ENCODE measurements around the gene UBE4A.

Gene UBE4A

GRCh38 chr11:118342503-118343161 is 16.8 kb upstream of the UBE4A start, which contains the start of gene CD3D:
TSS of gene CD3D (minus strand) at chr11:118342705. CDS start at chr11:118342607, 98 bp downstream.
- peak; percentile 44 to 81 (median 60) for DNase-seq

GRCh38 chr11:118343248-118343647 is 16.2 kb upstream of the UBE4A start:
- DNase-seq: peak in 1 of 5 donors; percentile 38

- peak; percentile 38 to 81 (median 59) for DNase-seq
Observed at GRCh38 chr11:118343981-118344515, 15.4 kb upstream of the UBE4A start, which contains the start of gene CD3G. TSS of gene CD3G (plus strand) at chr11:118344344. CDS start at chr11:118344424, 80 bp downstream.

- no peak for DNase-seq
Observed at GRCh38 chr11:118349475-118349874, 9.9 kb upstream of the UBE4A start.

- DNase-seq: peak in 1 of 5 donors; percentile 24
Observed at GRCh38 chr11:118353084-118353710, 6.2 kb upstream of the UBE4A start.

GRCh38 chr11:118358071-118358470 is 1.3 kb upstream of the UBE4A start:
- no peak for DNase-seq

GRCh38 chr11:118364956-118365615 is 5.7 kb downstream of the UBE4A start:
- no peak for DNase-seq

- no peak for DNase-seq
Observed at GRCh38 chr11:118366287-118366686, 6.9 kb downstream of the UBE4A start.

- no peak for DNase-seq
Observed at GRCh38 chr11:118370774-118371173, 11.4 kb downstream of the UBE4A start.

GRCh38 chr11:118373263-118373662 is 13.9 kb downstream of the UBE4A start:
- no peak for DNase-seq

- DNase-seq: no peak
Observed at GRCh38 chr11:118373871-118374270, 14.5 kb downstream of the UBE4A start.

- DNase-seq: no peak
Observed at GRCh38 chr11:118374729-118375128, 15.3 kb downstream of the UBE4A start.

- DNase-seq: no peak
Observed at GRCh38 chr11:118375978-118376377, 16.6 kb downstream of the UBE4A start.

- DNase-seq: no peak
Observed at GRCh38 chr11:118379497-118379896, 20.1 kb downstream of the UBE4A start.

GRCh38 chr11:118380571-118380970 is 21.2 kb downstream of the UBE4A start:
- no peak for DNase-seq

- DNase-seq: no peak
Observed at GRCh38 chr11:118382954-118383353, 23.6 kb downstream of the UBE4A start.

- no peak for DNase-seq
Observed at GRCh38 chr11:118383657-118384056, 24.3 kb downstream of the UBE4A start.

GRCh38 chr11:118396097-118396501 is 36.7 kb downstream of the UBE4A start:
- DNase-seq: peak in 1 of 5 donors; percentile 73

GRCh38 chr11:118397448-118397847 is 38.0 kb downstream of the UBE4A start:
- peak in 1 of 5 donors; percentile 4 for DNase-seq

GRCh38 chr11:118398791-118399559 is 39.6 kb downstream of the UBE4A start:
- DNase-seq: peak; percentile 15 to 90 (median 58)

GRCh38 chr11:118401151-118401879 is 41.9 kb downstream of the UBE4A start, which contains the start of gene ATP5MG:
TSS of gene ATP5MG (plus strand) at chr11:118401606. CDS start at chr11:118401666, 60 bp downstream.
- DNase-seq: peak; percentile 81 to 94 (median 89)

Measured in T-helper 1 cell (primary cell).